Transverse colon (tissue), 3 donors: ENCODE results near the gene SPATA17.

Experiments
- CTCF ChIP-seq, 5 experiments: fragments of 200-600 bp in 3 of 5; fragments of 450-650 bp in 2 of 5; sonication (generic) in 3 of 5; IDR thresholded peaks; 1 replicate in 2 of 5; 2 replicates in 3 of 5; pipeline ENCODE4 v1.5.1; 2016 to 2017; ENCODE audit warnings: antibody characterized with exemption in 5 of 5, inconsistent platforms in 3 of 5, mild to moderate bottlenecking in 2 of 5, moderate library complexity in 1 of 5
- EP300 ChIP-seq: sonication (generic); formaldehyde crosslinking; IDR thresholded peaks from one replicate; pipeline ENCODE4 v1.6.1; 2017; ENCODE audit warnings: antibody characterized with exemption, low read depth
- POLR2A ChIP-seq: fragments of 450-650 bp; IDR thresholded peaks from one replicate; pipeline ENCODE4 v1.6.1; 2016; ENCODE audit warnings: antibody characterized with exemption, mild to moderate bottlenecking, moderate library complexity

- TF ChIP-seq CTCF (IDR thresholded peaks at IDR 0.05), result no peak
- no peak for TF ChIP-seq EP300
- TF ChIP-seq POLR2A, result no peak
Measured at GRCh38 chr1:217622042-217622441, 9.1 kb upstream of the SPATA17 start.
